PC-9 (cell line): ENCODE data around the gene NALCN. TPM values are rescaled to one million over a fixed set of nuclear protein-coding genes. Genes with fewer than 3 reads are reported as not detected.
A peak's percentile ranks its signal among the peaks of the same experiment; 100 is the strongest.

Source experiments
- Bru-seq: library from RNA; stranded (reverse); fragments of 400-500 nt; gene quantifications from one replicate; lab custom pipeline; 2021; lab: Mats Ljungman, UMichigan
- BruChase-seq, 2 experiments: library from RNA; stranded (reverse); fragments of 400-500 nt; gene quantifications; one replicate each; lab custom pipeline; 2021; lab: Mats Ljungman, UMichigan
- BruUV-seq: library from RNA; stranded (reverse); fragments of 400-500 nt; replicated peaks from 2 replicates; lab custom pipeline; 2021; lab: Mats Ljungman, UMichigan
- CTCF ChIA-PET: fragments of 300-600 bp; sonication (Branson Sonifier 250); formaldehyde crosslinking; loops from one replicate; lab custom pipeline; 2022; ENCODE audit warnings: antibody characterized with exemption; lab: Charles Lee
- POLR2A ChIA-PET: fragments of 300-600 bp; sonication (Branson Sonifier 250); formaldehyde crosslinking; loops from one replicate; lab custom pipeline; 2022; ENCODE audit warnings: antibody characterized with exemption; ENCODE audit not compliant: unreplicated experiment; lab: Charles Lee
- DNase-seq, 2 experiments: peaks; one replicate each; pipeline versions ENCODE4 v3.0.0 to v3.0.0-alpha.2; 2015 to 2022; ENCODE audit warnings: mixed read lengths in 1 of 2
- H2AFZ ChIP-seq: fragments of 200-600 bp; sonication (generic); 2 replicates; pipeline ENCODE4 v1.8.1; 2017; ENCODE audit warnings: antibody characterized with exemption
- H3F3A ChIP-seq: fragments of 200-600 bp; sonication (generic); 2 replicates; pipeline ENCODE4 v1.8.1; 2017; ENCODE audit warnings: antibody characterized with exemption, mild to moderate bottlenecking, low read depth; ENCODE audit not compliant: insufficient read depth
- H3K27ac ChIP-seq: fragments of 200-600 bp; sonication (generic); 2 replicates; pipeline ENCODE4 v1.6.1; 2016; ENCODE audit warnings: mixed run types
- H3K27me3 ChIP-seq: fragments of 200-600 bp; sonication (generic); 2 replicates; pipeline ENCODE4 v1.6.1; 2016; ENCODE audit warnings: low read depth, mixed run types; ENCODE audit not compliant: insufficient read depth
- H3K36me3 ChIP-seq: fragments of 200-600 bp; sonication (generic); 2 replicates; pipeline ENCODE4 v1.6.1; 2016; ENCODE audit warnings: low read depth, mixed run types
- H3K4me1 ChIP-seq: fragments of 200-600 bp; sonication (generic); replicated peaks from 2 replicates; pipeline ENCODE4 v1.6.1; 2016; ENCODE audit warnings: mixed run types; ENCODE audit not compliant: insufficient read depth
- H3K4me2 ChIP-seq: fragments of 200-600 bp; sonication (generic); 2 replicates; pipeline ENCODE4 v1.6.1; 2017; ENCODE audit warnings: mixed run types
- H3K4me3 ChIP-seq: fragments of 200-600 bp; sonication (generic); 2 replicates; pipeline ENCODE4 v1.6.1; 2016; ENCODE audit warnings: mixed run types
- H3K79me2 ChIP-seq: fragments of 200-600 bp; sonication (generic); 2 replicates; pipeline ENCODE4 v1.6.1; 2017; ENCODE audit warnings: low read depth, mixed run types
- H3K9me2 ChIP-seq: fragments of 200-600 bp; sonication (generic); 2 replicates; pipeline ENCODE4 v1.8.1; 2017; ENCODE audit warnings: mild to moderate bottlenecking; ENCODE audit not compliant: insufficient read depth
- H3K9me3 ChIP-seq: fragments of 200-600 bp; sonication (generic); 2 replicates; pipeline ENCODE4 v1.8.1; 2016; ENCODE audit warnings: low read depth; ENCODE audit not compliant: insufficient read depth
- H4K20me1 ChIP-seq: fragments of 200-600 bp; sonication (generic); 2 replicates; pipeline ENCODE4 v1.8.1; 2017; ENCODE audit not compliant: insufficient read depth
- EZH2 ChIP-seq: fragments of 200-600 bp; sonication (generic); IDR thresholded peaks from 2 replicates; pipeline ENCODE4 v1.8.0; 2017; ENCODE audit warnings: antibody characterized with exemption, low read depth
- intact Hi-C: fragments of 100-400 bp; cut with micrococcal nuclease; formaldehyde crosslinking; loops from one replicate; pipeline ENCODE4 v1.10.0; 2022; ENCODE audit not compliant: unreplicated experiment
- long read RNA-seq: library from polyadenylated mRNA; stranded (forward); transcript quantifications from one replicate; pipeline ENCODE4 v2.0.0, GENCODE V29; 2022
- total RNA-seq: library from RNA; stranded (reverse); gene quantifications from 2 replicates; pipeline ENCODE4 v1.2.3, GENCODE V29; 2021
- TF ChIP-seq, protein P1 (sequence below): fragments of 200-600 bp; sonication (generic); conservative IDR thresholded peaks from 2 replicates; pipeline ENCODE4 v1.6.1; 2017; ENCODE audit warnings: mixed run types, antibody characterized with exemption, mild to moderate bottlenecking, moderate library complexity

NALCN gene
- total RNA-seq (7.7 and 8.8 TPM in 2 replicates), Bru-seq, nascent RNA (percentile 48 among the genes with signal in this experiment), BruChase-seq, experiment 1, labeled RNA remaining after a 2-hour chase (percentile 62 among the genes with signal in this experiment), BruChase-seq, experiment 2, labeled RNA remaining after a 6-hour chase (percentile 39 among the genes with signal in this experiment)
- long read RNA-seq, partial matches to known transcripts = 6 of 9 reads
- long read RNA-seq, other reads (novel, unspliced or antisense) = 3 of 9 reads

DNA sequence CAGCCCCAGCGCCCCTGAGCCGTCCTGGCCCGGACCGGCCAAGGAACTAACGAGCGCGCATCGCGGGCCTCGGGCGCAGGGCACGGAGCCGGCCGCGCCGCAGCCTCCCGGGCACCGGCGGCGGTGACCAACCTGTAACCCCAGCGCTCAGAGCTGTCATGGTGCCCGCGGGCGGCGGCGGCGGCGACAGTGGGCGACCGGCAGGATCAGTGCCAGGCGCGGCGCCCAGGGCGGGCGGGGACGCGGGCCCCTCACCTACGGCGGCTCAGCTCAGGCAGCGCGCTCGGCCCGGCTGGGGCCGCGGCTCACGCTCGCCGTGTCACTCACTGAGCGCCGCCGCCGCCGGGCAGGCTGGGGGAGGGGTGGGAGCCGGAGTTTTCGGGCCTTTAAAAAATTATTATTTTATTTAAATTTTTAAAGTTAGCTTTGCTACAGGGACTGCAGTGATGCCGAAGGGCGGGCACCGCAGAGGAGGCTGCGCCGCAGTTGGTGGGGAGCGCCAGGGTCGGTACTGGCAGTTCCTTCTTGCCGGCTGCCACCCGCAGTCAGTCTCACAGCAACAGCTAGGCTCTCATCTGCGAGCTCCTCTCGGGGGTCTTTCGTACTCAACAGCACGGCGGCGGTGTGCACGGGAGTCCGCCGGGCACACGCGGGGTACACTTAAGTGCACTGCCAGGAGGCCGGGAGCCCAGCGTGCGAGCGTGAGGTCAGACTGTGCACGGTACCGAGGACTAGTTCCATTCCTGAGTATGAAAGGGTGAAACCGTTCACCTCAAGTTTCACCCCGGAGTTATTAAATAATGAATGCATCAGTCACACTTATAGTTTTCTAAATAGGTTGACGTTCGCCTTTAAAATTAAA lies at the start of gene NALCN:
TSS of gene NALCN (minus strand) at position 328 of the 862 bp plus-strand sequence. CDS start 17,382 bp downstream, outside the sequence.
- no peaks in the 10 kb centered on the region for H3K9me2 ChIP-seq
- DNase-seq = peak; percentile 51 to 55
- no peaks in the 10 kb centered on the region for H3K36me3 ChIP-seq
- peak within 1 kb of the TSS; percentile 94 for H2AFZ ChIP-seq
- no peaks in the 10 kb centered on the region for H4K20me1 ChIP-seq
- peaks cover 16% of the 10 kb centered on the region for H3F3A ChIP-seq
- peak within 1 kb of the TSS; percentile 89 for H3K27ac ChIP-seq
- H3K9me3 ChIP-seq = no peaks in the 10 kb centered on the region
- TF ChIP-seq, protein P1, sequence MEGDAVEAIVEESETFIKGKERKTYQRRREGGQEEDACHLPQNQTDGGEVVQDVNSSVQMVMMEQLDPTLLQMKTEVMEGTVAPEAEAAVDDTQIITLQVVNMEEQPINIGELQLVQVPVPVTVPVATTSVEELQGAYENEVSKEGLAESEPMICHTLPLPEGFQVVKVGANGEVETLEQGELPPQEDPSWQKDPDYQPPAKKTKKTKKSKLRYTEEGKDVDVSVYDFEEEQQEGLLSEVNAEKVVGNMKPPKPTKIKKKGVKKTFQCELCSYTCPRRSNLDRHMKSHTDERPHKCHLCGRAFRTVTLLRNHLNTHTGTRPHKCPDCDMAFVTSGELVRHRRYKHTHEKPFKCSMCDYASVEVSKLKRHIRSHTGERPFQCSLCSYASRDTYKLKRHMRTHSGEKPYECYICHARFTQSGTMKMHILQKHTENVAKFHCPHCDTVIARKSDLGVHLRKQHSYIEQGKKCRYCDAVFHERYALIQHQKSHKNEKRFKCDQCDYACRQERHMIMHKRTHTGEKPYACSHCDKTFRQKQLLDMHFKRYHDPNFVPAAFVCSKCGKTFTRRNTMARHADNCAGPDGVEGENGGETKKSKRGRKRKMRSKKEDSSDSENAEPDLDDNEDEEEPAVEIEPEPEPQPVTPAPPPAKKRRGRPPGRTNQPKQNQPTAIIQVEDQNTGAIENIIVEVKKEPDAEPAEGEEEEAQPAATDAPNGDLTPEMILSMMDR = no peak
- no peak for TF ChIP-seq EZH2
- no TSS peak for BruUV-seq
- peaks cover 33% of the 10 kb centered on the region for H3K4me1 ChIP-seq
- H3K4me2 ChIP-seq = peak within 1 kb of the TSS; percentile 91
- CTCF ChIA-PET = interaction anchor here (0.6 kb wide), 1 partner anchor 129 kb away, joined by 3 read pairs; no protein-coding TSS in a partner anchor
- peak within 1 kb of the TSS; percentile 88 for H3K4me3 ChIP-seq
- intact Hi-C loops = loop anchor here (2.0 to 10.0 kb wide), 2 partner anchors 38 to 338 kb away; no protein-coding TSS in a partner anchor
- H3K79me2 ChIP-seq = peaks cover 41% of the 10 kb centered on the region
- POLR2A ChIA-PET = interaction anchor here (0.6 kb wide), 2 partner anchors 38 to 1058 kb away, joined by 3 to 4 read pairs; no protein-coding TSS in a partner anchor
- H3K27me3 ChIP-seq = no peaks in the 10 kb centered on the region

DNA sequence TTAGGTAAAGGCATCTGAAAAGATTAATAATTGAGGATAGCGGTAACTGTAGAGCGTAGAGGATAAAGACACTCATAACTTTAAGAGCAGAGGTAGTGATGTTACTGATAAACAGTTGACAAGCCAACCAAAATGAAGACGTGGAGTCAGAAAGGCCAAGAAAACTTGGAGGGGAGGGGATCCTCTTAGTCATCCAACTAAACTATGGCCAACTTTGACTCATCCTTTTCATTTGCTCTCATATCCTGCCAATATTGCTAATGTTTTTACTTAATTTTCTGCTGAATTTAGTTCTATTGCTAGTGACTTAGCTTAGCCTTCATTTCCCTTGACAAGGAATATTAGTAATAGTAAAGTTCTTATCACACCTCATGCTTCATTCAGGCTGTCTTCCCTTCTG lies 49.6 kb upstream of the NALCN start:
- 0 out of 2 replicates have a peak, but pooled peaks cover 5% of the 10 kb centered on the region for H3K9me3 ChIP-seq
- H3K36me3 ChIP-seq = peaks cover 30% of the 10 kb centered on the region
- no peaks in the 10 kb centered on the region for H3K4me1 ChIP-seq
- BruUV-seq = no TSS peak
- no peak overlapping the region for H3K4me2 ChIP-seq
- H3F3A ChIP-seq = no peaks in the 10 kb centered on the region
- DNase-seq = no peak
- no peaks in the 10 kb centered on the region for H3K27me3 ChIP-seq
- CTCF ChIA-PET = no interaction called here
- intact Hi-C loops = no loop called here
- TF ChIP-seq, protein P1 = no peak
- no peak for TF ChIP-seq EZH2
- H3K9me2 ChIP-seq = no peaks in the 10 kb centered on the region
- POLR2A ChIA-PET = no interaction called here
- H3K4me3 ChIP-seq = no peak overlapping the region
- no peak overlapping the region for H2AFZ ChIP-seq
- peaks cover 54% of the 10 kb centered on the region for H3K79me2 ChIP-seq
- no peaks in the 10 kb centered on the region for H4K20me1 ChIP-seq
- no peak overlapping the region for H3K27ac ChIP-seq

DNA sequence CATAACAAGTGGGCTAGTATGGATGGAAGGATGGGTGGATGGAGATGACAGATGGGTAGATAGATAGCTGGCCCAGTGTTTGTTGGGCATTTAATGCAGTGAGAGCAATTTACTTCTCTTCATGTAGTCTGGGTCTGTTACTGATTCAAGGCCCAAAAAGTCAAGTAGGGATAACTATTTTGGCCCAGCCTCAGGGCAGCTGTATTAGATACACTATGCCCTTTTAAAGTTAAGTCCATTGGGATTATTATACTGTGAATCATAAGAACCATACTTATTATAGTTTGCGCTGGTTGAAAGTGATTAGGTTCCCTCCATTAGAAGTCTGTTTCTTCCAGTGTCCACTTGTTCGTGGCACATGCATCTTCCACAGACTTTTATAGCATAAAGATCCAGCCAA lies 40.9 kb upstream of the NALCN start:
- BruUV-seq = no TSS peak
- ChIA-PET POLR2A (no interaction called here), CTCF (interaction anchor here (0.6 kb wide), 1 partner anchor 140 kb away, joined by 6 read pairs; no protein-coding TSS in a partner anchor)
- Histone ChIP-seq H3K79me2 (peaks cover 55% of the 10 kb centered on the region), H3F3A (peaks cover 42% of the 10 kb centered on the region), H3K9me3 (peaks cover 10% of the 10 kb centered on the region), H3K36me3 (peaks cover 34% of the 10 kb centered on the region), H3K4me2 (peak overlapping the region; percentile 65; the same call in 1 of the 2 replicates), H3K27me3 (no peaks in the 10 kb centered on the region), H2AFZ (no peak overlapping the region), H3K4me1 (peaks cover 42% of the 10 kb centered on the region), H3K4me3 (no peak overlapping the region), H4K20me1 (no peaks in the 10 kb centered on the region), H3K9me2 (no peaks in the 10 kb centered on the region), H3K27ac (peak overlapping the region; percentile 98)
- no peak for DNase-seq
- intact Hi-C loops = loop anchor here (1.0 kb wide), 1 partner anchor 294 kb away; no protein-coding TSS in a partner anchor
- no peak for TF ChIP-seq EZH2
- TF ChIP-seq, protein P1 = no peak
